SK-N-SH (cell line): ENCODE measurements around the gene MTPN.

Source experiments
- CHD2 ChIP-seq: fragments of 150-350 bp; IDR thresholded peaks from 2 replicates; pipeline ENCODE4 v1.6.1; 2018; ENCODE audit warnings: low read length; ENCODE audit not compliant: partially characterized antibody
- CTCF ChIP-seq: fragments of 200-600 bp; sonication (generic); IDR thresholded peaks from 2 replicates; pipeline ENCODE4 v1.6.1; 2017; ENCODE audit warnings: antibody characterized with exemption, mild to moderate bottlenecking, moderate library complexity
- ELF1 ChIP-seq: IDR thresholded peaks from 2 replicates; pipeline ENCODE4 v1.4.0; 2012
- EP300 ChIP-seq, 2 experiments: IDR thresholded peaks; 2 replicates each; pipeline versions ENCODE4 v1.4.0 to v1.6.1; 2012; ENCODE audit warnings: borderline replicate concordance in 1 of 2, low read depth in 1 of 2, low read length in 1 of 2
- EZH2phosphoT487 ChIP-seq: fragments of 200-600 bp; sonication (generic); IDR thresholded peaks from 2 replicates; pipeline ENCODE4 v1.6.1; 2017; ENCODE audit warnings: low read depth, mixed run types, mild to moderate bottlenecking, antibody characterized with exemption, moderate library complexity, borderline replicate concordance
- FOSL2 ChIP-seq: IDR thresholded peaks from 2 replicates; pipeline ENCODE4 v1.4.0; 2012; ENCODE audit warnings: low read depth, mild to moderate bottlenecking, moderate library complexity, borderline replicate concordance
- FOXM1 ChIP-seq: IDR thresholded peaks from 2 replicates; pipeline ENCODE4 v1.4.0; 2012; ENCODE audit warnings: low read depth, mild to moderate bottlenecking
- POLR2AphosphoS5 ChIP-seq: IDR thresholded peaks from 2 replicates; pipeline ENCODE4 v1.6.1; 2012; ENCODE audit warnings: low read depth, low read length
- RAD21 ChIP-seq: IDR thresholded peaks from 2 replicates; pipeline ENCODE4 v1.6.1; 2012; ENCODE audit warnings: mild to moderate bottlenecking, low read length

GRCh38 chr7:135905355-135905754 lies 71.8 kb downstream of the MTPN start:
- no peak for TF ChIP-seq RAD21
- no peak for TF ChIP-seq CTCF
- TF ChIP-seq FOXM1: no peak
- no peak for TF ChIP-seq EZH2phosphoT487
- TF ChIP-seq EP300 (IDR thresholded peaks at IDR 0.05; ENCODE audit: borderline replicate concordance in 1 of 2, low read depth in 1 of 2, low read length in 1 of 2): no peak
- TF ChIP-seq ELF1: no peak
- TF ChIP-seq CHD2: no peak
- TF ChIP-seq POLR2AphosphoS5: no peak
- no peak for TF ChIP-seq FOSL2
